GM19035 (cell line): ENCODE data around the gene FBXL15.
A peak's percentile ranks its signal among the peaks of the same experiment; 100 is the strongest.

Experiments used
- ATAC-seq: cut with Tn5 transposase; IDR thresholded peaks from one replicate; pipeline ENCODE4 v1.9.1; 2021; ENCODE audit not compliant: unreplicated experiment

FBXL15 gene

GRCh38 chr10:102409604-102410428 lies 10.8 kb upstream of the FBXL15 start:
- ATAC-seq: no peak

- ATAC-seq: no peak
Observed at GRCh38 chr10:102410429-102411073, 10.1 kb upstream of the FBXL15 start.

GRCh38 chr10:102411341-102412255 lies 9.0 kb upstream of the FBXL15 start:
- no peak for ATAC-seq

GRCh38 chr10:102412293-102412692 lies 8.3 kb upstream of the FBXL15 start:
- ATAC-seq: no peak

- no peak for ATAC-seq
Observed at GRCh38 chr10:102413053-102413705, 7.5 kb upstream of the FBXL15 start.

- ATAC-seq: no peak
Observed at GRCh38 chr10:102413806-102414561, 6.7 kb upstream of the FBXL15 start.

GRCh38 chr10:102414749-102415148 lies 5.9 kb upstream of the FBXL15 start:
- ATAC-seq: no peak

GRCh38 chr10:102416283-102416682 lies 4.4 kb upstream of the FBXL15 start:
- ATAC-seq: no peak

- ATAC-seq: no peak
Observed at GRCh38 chr10:102416695-102417094, 3.9 kb upstream of the FBXL15 start.

GRCh38 chr10:102418622-102419268 lies 1.9 kb upstream of the FBXL15 start, which contains the start of gene PSD:
Gene PSD (minus strand): TSS chr10:102418785. CDS start chr10:102417038, 1,747 bp downstream.
- ATAC-seq: no peak

GRCh38 chr10:102419269-102420180 lies 1.1 kb upstream of the FBXL15 start:
- ATAC-seq: no peak

- no peak for ATAC-seq
Observed at GRCh38 chr10:102420181-102420713, 389 bp upstream of the FBXL15 start.

- no peak for ATAC-seq
Observed at GRCh38 chr10:102421507-102421756, 796 bp downstream of the FBXL15 start.

- peak; percentile 2 for ATAC-seq
Observed at GRCh38 chr10:102421757-102422512, 1.3 kb downstream of the FBXL15 start.

GRCh38 chr10:102422545-102423129 lies 2.0 kb downstream of the FBXL15 start:
- ATAC-seq: peak; percentile 27

- ATAC-seq: no peak
Observed at GRCh38 chr10:102423372-102423968, 2.8 kb downstream of the FBXL15 start.

- no peak for ATAC-seq
Observed at GRCh38 chr10:102424145-102424544, 3.5 kb downstream of the FBXL15 start.
